ACHN (cell line): ENCODE data around the gene VAMP2.

ENCODE experiments used
- DNase-seq: peaks from one replicate; pipeline ENCODE4 v3.0.0-alpha.2; 2015
- in situ Hi-C: cut with HindIII; loops from 2 replicates; pipeline ENCODE4 v1.10.0; 2017; ENCODE audit warnings: low sequenced_read_pairs, low pct_ligation_motif_present, low pct_unique_long_range_greater_than_20kb

Gene VAMP2

GRCh38 chr17:8158267-8159031 lies 4.3 kb downstream of the VAMP2 start:
- in situ Hi-C loops = no loop called here
- peak; percentile 92 for DNase-seq

GRCh38 chr17:8156246-8156992 lies 6.3 kb downstream of the VAMP2 start:
- in situ Hi-C loops = no loop called here
- DNase-seq = peak; percentile 100

- no peak for DNase-seq
- in situ Hi-C loops = no loop called here
Observed at GRCh38 chr17:8155996-8156245, 6.8 kb downstream of the VAMP2 start.

GRCh38 chr17:8155231-8155995 lies 7.3 kb downstream of the VAMP2 start:
- in situ Hi-C loops = no loop called here
- no peak for DNase-seq

GRCh38 chr17:8154608-8155155 lies 8.1 kb downstream of the VAMP2 start:
- DNase-seq = no peak
- in situ Hi-C loops = no loop called here

- in situ Hi-C loops = no loop called here
- DNase-seq = peak; percentile 98
Observed at GRCh38 chr17:8153957-8154607, 8.7 kb downstream of the VAMP2 start.

GRCh38 chr17:8153525-8153956 lies 9.2 kb downstream of the VAMP2 start:
- in situ Hi-C loops = no loop called here
- peak; percentile 99 for DNase-seq

- no peak for DNase-seq
- in situ Hi-C loops = no loop called here
Observed at GRCh38 chr17:8153031-8153451, 9.7 kb downstream of the VAMP2 start.

- peak; percentile 98 for DNase-seq
- in situ Hi-C loops = no loop called here
Observed at GRCh38 chr17:8152112-8152775, 10.5 kb downstream of the VAMP2 start, which contains the start of gene PER1. Gene PER1, minus strand, starts transcription at chr17:8152404. Its CDS starts 1,698 bp downstream, at chr17:8150706.

GRCh38 chr17:8151641-8152111 lies 11.1 kb downstream of the VAMP2 start:
- in situ Hi-C loops = no loop called here
- DNase-seq = peak; percentile 48

- no peak for DNase-seq
- in situ Hi-C loops = no loop called here
Observed at GRCh38 chr17:8151120-8151640, 11.6 kb downstream of the VAMP2 start.

GRCh38 chr17:8150194-8151119 lies 12.3 kb downstream of the VAMP2 start:
- DNase-seq = no peak
- in situ Hi-C loops = no loop called here

- in situ Hi-C loops = no loop called here
Observed at GRCh38 chr17:8149419-8150193, 13.1 kb downstream of the VAMP2 start.

GRCh38 chr17:8148560-8148959 lies 14.2 kb downstream of the VAMP2 start:
- DNase-seq = no peak
- in situ Hi-C loops = no loop called here

More at GRCh38 chr17:8149419-8150193, 13.1 kb downstream of the VAMP2 start:
- DNase-seq = no peak

- no peak for DNase-seq
- in situ Hi-C loops = no loop called here
Observed at GRCh38 chr17:8147805-8148404, 14.8 kb downstream of the VAMP2 start.
